Retinal pigment epithelial cell (primary cell): ENCODE results near the gene TRAF2.
A peak's percentile ranks its signal among the peaks of the same experiment; 100 is the strongest.

Experiments used
- DNase-seq: peaks from one replicate; pipeline ENCODE4 v3.0.0-alpha.2; 2010; ENCODE audit warnings: low read depth
- H3K4me3 ChIP-seq: 2 replicates; pipeline ENCODE4 v1.5.1; 2011; ENCODE audit warnings: mild to moderate bottlenecking, low read length, control low read depth, moderate library complexity
- TF ChIP-seq, protein P1 (sequence below): conservative IDR thresholded peaks from 2 replicates; pipeline ENCODE4 v1.5.1; 2011; ENCODE audit warnings: low read depth, low read length, control low read depth, inconsistent platforms

Gene TRAF2

DNA sequence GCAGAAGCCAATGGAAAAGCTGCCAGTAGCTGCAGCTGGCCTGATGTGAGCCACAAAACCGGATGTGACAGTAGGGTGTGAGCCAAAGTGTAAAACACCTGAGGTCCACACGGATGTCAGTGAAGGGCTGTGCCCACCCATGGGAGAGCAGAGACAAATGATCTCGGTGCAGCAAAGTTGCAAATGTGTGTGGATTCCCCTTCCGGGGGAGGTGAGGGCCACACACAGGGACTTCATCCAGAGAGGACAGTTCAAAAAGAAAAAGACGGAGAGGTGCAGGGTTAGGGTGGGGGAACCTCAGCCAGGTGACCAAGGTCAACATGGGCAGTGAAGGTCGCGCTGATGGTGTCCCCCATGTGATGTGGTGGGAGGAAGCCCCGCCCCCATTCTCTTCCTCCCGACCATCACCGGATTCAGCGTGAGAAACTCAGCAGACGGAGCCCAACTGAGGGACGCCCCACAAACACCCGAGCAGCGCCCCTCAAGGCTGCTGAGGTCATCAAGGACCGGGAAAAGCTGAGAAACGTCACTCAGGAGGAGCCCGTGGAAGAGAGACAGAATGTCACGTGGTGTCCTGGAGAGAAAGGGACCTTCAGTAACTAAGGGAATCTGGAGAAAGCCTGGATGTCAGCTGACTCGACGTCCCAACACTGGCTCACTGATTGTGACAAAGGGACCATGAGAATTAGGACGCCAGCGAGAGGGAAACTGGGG is 79.6 kb downstream of the TRAF2 start:
- TF ChIP-seq, protein P1, sequence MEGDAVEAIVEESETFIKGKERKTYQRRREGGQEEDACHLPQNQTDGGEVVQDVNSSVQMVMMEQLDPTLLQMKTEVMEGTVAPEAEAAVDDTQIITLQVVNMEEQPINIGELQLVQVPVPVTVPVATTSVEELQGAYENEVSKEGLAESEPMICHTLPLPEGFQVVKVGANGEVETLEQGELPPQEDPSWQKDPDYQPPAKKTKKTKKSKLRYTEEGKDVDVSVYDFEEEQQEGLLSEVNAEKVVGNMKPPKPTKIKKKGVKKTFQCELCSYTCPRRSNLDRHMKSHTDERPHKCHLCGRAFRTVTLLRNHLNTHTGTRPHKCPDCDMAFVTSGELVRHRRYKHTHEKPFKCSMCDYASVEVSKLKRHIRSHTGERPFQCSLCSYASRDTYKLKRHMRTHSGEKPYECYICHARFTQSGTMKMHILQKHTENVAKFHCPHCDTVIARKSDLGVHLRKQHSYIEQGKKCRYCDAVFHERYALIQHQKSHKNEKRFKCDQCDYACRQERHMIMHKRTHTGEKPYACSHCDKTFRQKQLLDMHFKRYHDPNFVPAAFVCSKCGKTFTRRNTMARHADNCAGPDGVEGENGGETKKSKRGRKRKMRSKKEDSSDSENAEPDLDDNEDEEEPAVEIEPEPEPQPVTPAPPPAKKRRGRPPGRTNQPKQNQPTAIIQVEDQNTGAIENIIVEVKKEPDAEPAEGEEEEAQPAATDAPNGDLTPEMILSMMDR: no peak
- H3K4me3 ChIP-seq: peak overlapping the region; percentile 4
- DNase-seq: no peak

DNA sequence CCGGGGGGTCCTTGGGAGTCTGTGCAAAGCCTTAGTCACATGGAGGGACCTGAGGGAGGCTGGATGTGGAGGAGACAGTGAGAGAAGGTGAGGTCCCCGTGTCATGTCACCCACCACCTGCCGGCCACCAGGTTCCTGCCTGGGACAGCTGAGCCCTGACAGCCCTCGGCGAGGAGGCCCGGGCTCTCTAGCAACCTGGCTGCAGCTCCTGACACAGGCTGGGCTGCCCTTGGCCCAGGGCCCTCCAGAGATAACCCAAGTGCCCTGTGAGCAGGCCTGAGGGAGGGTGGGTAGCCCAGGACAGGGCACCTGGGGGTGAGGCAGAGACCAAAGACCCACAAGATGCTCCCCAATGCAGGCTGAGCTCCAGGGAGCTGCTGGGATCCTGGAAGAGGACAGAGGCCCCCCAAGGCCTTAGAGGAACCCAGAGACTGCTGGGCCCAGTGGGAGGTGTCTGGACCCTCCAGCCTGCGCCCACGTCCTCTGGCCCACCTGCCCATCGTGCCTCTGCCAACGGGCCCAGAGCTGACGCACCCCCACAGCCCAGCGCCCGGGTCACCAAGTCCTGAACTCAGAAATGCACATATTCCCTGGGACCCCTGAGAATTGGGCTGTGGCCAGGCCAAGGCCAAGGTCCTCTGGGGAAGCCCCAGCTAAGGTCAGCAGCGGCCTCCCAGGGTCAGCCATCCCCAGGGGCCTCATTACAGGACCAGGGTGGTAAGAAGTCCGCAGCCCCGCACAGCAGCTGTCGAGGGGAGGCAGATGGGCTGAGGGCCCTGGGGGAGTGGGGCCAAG is 82.2 kb downstream of the TRAF2 start:
- DNase-seq: no peak
- no peak overlapping the region for H3K4me3 ChIP-seq
- TF ChIP-seq, protein P1: no peak

DNA sequence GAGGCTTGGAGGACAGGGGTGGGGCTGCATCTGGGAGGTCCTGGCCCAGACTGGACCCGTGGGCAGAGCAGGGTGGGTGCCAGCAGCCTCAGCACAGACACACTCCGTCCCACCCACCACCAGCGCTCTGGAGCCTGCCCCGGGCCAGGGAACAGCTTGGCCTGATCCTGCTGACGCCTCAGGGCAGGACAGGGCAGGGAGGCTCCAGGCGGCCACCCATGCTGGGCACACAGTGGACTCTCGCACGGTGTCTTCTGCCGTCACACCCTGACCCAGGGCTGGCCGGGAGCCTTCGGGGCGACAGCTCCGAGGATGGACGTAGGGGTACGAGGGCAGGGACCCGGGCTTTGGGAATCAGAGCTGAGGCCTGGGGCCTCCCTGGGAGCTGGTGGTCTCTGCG is 82.8 kb downstream of the TRAF2 start:
- no peak overlapping the region for H3K4me3 ChIP-seq
- TF ChIP-seq, protein P1: no peak
- no peak for DNase-seq

DNA sequence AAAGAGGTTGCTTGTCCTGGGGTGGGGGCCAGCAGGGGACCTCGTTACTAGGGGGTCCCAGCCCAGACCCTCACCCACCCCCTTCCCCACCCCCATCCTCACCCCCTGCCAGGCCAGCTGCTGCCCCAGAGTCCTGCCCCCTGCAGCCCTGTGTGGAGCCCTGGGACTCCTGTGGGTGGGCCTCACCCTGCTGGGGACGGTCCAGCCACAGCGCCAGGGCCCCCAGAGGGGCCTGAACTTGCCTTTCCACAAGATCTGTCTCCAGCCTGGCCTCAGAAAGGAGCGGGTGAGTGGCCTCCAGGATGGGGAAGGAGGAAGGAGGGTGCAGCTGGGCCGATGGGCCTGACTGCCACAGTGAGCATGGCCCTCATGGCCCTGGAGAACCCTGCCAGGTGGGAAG is 83.5 kb downstream of the TRAF2 start:
- H3K4me3 ChIP-seq: no peak overlapping the region
- no peak for DNase-seq
- TF ChIP-seq, protein P1: no peak

DNA sequence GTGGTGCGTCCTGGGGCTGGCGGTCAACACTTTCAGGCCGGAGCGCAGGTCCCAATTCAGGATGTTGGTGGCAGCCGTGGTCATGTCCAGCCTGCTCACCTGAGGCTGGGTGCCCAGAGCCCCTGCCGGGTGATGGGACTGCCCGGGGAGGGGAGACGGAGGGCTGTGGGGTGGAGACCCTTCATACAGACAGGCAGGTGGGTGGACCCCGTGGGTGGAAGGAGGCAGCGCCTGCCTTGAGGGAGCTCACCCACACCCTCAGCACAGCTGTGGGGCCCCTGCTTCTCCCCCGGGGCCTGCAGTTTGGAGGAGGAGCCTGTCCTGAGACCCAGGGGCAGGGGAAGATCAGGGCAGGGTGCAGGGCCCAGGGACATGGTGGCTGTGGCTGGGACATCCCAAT is 84.0 kb downstream of the TRAF2 start:
- no peak for DNase-seq
- TF ChIP-seq, protein P1: no peak
- H3K4me3 ChIP-seq: no peak overlapping the region

DNA sequence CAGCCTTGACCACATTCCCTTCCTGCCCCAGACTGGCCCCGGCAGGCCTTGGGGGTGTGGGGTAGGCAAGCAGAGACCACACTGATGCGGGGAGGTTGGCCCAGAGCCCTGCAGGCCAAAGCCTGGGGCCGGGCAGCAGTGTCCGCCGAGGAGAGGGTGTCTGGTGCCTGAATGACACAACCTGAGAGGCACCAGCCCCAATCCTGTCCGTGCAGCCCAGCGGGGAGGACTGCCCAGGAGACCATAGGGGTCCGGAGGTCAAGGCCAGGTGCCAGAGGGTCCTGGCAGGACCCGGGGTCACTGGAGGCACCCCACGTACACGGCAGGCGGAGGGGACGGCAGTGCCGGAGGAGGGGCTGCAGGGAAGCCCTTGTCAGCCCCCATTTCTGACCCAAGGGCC is 85.4 kb downstream of the TRAF2 start:
- no peak for DNase-seq
- H3K4me3 ChIP-seq: no peak overlapping the region
- TF ChIP-seq, protein P1: no peak

DNA sequence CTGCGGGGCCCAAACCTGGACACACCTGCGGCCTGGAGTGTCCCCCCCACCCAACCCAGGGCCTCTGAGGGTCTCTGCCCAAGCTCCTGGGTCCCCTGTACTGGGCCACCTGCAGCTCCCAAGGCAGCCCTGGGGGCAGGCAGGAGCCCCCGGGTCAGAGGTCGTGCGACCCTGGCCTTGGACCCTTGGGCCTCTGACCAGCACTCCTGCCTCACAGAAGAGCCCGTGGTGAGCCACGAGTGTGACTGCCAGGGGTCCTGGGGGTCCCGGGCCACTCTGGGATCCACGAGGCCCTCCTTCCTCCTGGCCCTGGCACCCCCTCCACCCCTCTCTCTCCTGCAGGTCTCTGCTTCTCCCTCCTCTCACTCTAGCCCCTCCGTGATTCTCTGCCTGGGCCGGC is 86.0 kb downstream of the TRAF2 start:
- H3K4me3 ChIP-seq: no peak overlapping the region
- DNase-seq: no peak
- TF ChIP-seq, protein P1: no peak
